K562 (cell line): Measurements from ENCODE around the gene RBM3. TPM values are rescaled to one million over a fixed set of nuclear protein-coding genes. Genes with fewer than 3 reads are reported as not detected.

Experiments used
- ATAC-seq: fragments of 200-7000 bp; cut with Tn5 transposase; 3 replicates; pipeline ENCODE4 v1.9.1; 2020; ENCODE audit warnings: moderate library complexity
- BruUV-seq: library from RNA; stranded (reverse); fragments of 400-500 nt; replicated peaks from 2 replicates; lab custom pipeline; 2021; lab: Mats Ljungman, UMichigan
- CTCF ChIA-PET: fragments of 300-600 bp; formaldehyde crosslinking; extraction: SDS; loops from one replicate; lab custom pipeline; 2021; ENCODE audit warnings: low intra/inter-chr PET ratio; lab: Yijun Ruan, JAX
- POLR2A ChIA-PET: fragments of 300-600, 350-650 bp; sonication (Branson Sonifier 250); formaldehyde crosslinking; extraction: SDS; loops from one replicate; lab custom pipeline; 2021; ENCODE audit warnings: antibody characterized with exemption, inconsistent platforms; lab: Yijun Ruan, JAX
- DNase-seq, 4 experiments: peaks; one replicate each; pipeline versions ENCODE4 v3.0.0 to v3.0.0-alpha.2; 2011 to 2018; ENCODE audit warnings: low spot score in 3 of 4, mixed read lengths in 3 of 4; ENCODE audit errors: extremely low read depth in 1 of 4
- FAIRE-seq: peaks from 2 replicates; lab custom pipeline; 2011; peaks lifted over from hg19 to GRCh38; lab: Jason Lieb, UNC
- H2AFZ ChIP-seq: 2 replicates; pipeline ENCODE4 v1.6.0; 2011; ENCODE audit warnings: low read depth, low read length, control low read depth, inconsistent platforms
- H3K27ac ChIP-seq: fragments of 200-600 bp; 3 replicates; pipeline ENCODE4 v1.8.0; 2011; ENCODE audit warnings: low read depth, mild to moderate bottlenecking, control low read depth, inconsistent platforms, low read length, moderate library complexity, mixed read lengths; ENCODE audit errors: extremely low read depth
- H3K27me3 ChIP-seq, 2 experiments: fragments of 300-600 bp in 1 of 2; 2 replicates in 1 of 2; 3 replicates in 1 of 2; pipeline versions ENCODE4 v1.6.0 to v1.8.0; 2011; ENCODE audit warnings: inconsistent platforms in 2 of 2, low read length in 2 of 2, mild to moderate bottlenecking in 1 of 2, mixed read lengths in 1 of 2, moderate library complexity in 1 of 2; ENCODE audit not compliant: control insufficient read depth in 2 of 2, insufficient read depth in 2 of 2
- H3K36me3 ChIP-seq: fragments of 300-600 bp; 3 replicates; pipeline ENCODE4 v1.8.0; 2011; ENCODE audit warnings: mild to moderate bottlenecking, low read length, inconsistent platforms; ENCODE audit not compliant: control insufficient read depth, insufficient read depth
- H3K4me1 ChIP-seq, 2 experiments: fragments of 200-600 bp in 1 of 2; replicated peaks in 1 of 2; 2 replicates in 1 of 2; 3 replicates in 1 of 2; pipeline versions ENCODE4 v1.5.1 to v1.8.0; 2011; ENCODE audit warnings: inconsistent platforms in 2 of 2, low read length in 2 of 2, mild to moderate bottlenecking in 1 of 2, mixed read lengths in 1 of 2, moderate library complexity in 1 of 2; ENCODE audit not compliant: control insufficient read depth in 2 of 2, insufficient read depth in 2 of 2
- H3K4me2 ChIP-seq: 2 replicates; pipeline ENCODE4 v1.6.1; 2011; ENCODE audit warnings: low read length, control low read depth, inconsistent platforms, mixed read lengths; ENCODE audit not compliant: insufficient read depth
- H3K4me3 ChIP-seq: fragments of 200-600 bp; sonication (generic), shearing (Covaris generic); 2 replicates; pipeline ENCODE4 v1.5.1; 2016; ENCODE audit warnings: control low read depth, inconsistent platforms
- H3K79me2 ChIP-seq: fragments of 200-600 bp; 3 replicates; pipeline ENCODE4 v1.8.0; 2011; ENCODE audit warnings: low read length, inconsistent platforms; ENCODE audit not compliant: control insufficient read depth, insufficient read depth
- H3K9ac ChIP-seq, 2 experiments: 2 replicates each; pipeline versions ENCODE4 v1.6.0 to v1.6.1; 2011; ENCODE audit warnings: low read depth in 2 of 2, low read length in 2 of 2, control low read depth in 1 of 2, inconsistent platforms in 1 of 2, mild to moderate bottlenecking in 1 of 2, mixed read lengths in 1 of 2; ENCODE audit not compliant: insufficient read depth in 1 of 2
- H3K9me1 ChIP-seq: one replicate; pipeline ENCODE4 v1.6.0; 2011; ENCODE audit warnings: inconsistent platforms, mild to moderate bottlenecking, low read length, moderate library complexity; ENCODE audit not compliant: control insufficient read depth, insufficient read depth
- H3K9me3 ChIP-seq: replicated peaks from 2 replicates; pipeline ENCODE4 v1.5.1; 2011; ENCODE audit warnings: low read depth, low read length, inconsistent platforms; ENCODE audit not compliant: control insufficient read depth, insufficient read depth
- H4K20me1 ChIP-seq: replicated peaks from 2 replicates; pipeline ENCODE4 v1.6.1; 2011; ENCODE audit warnings: low read length, inconsistent platforms, mixed read lengths; ENCODE audit not compliant: control insufficient read depth, insufficient read depth
- ADNP ChIP-seq: fragments of 200-800 bp; sonication (Bioruptor generic); IDR thresholded peaks from 2 replicates; pipeline ENCODE4 v1.6.1; 2016; ENCODE audit warnings: missing genetic modification characterization, missing compliant biosample characterization
- ATF7 ChIP-seq: fragments of 450-650 bp; IDR thresholded peaks from 2 replicates; pipeline ENCODE4 v1.7.1; 2014; ENCODE audit warnings: mild to moderate bottlenecking, moderate library complexity
- BCL6 ChIP-seq: fragments of 250-450 bp; sonication (Bioruptor Pico); IDR thresholded peaks from 2 replicates; pipeline ENCODE4 v1.4.0; 2020
- BCOR ChIP-seq: fragments of 450-650 bp; IDR thresholded peaks from 2 replicates; pipeline ENCODE4 v1.6.1; 2016
- DIDO1 ChIP-seq: fragments of 450-650 bp; IDR thresholded peaks from 2 replicates; pipeline ENCODE4 v1.6.1; 2016; ENCODE audit warnings: low read depth, missing biosample characterization, missing genetic modification characterization
- EP400 ChIP-seq: fragments of 450-650 bp; IDR thresholded peaks from 2 replicates; pipeline ENCODE4 v1.6.1; 2017; ENCODE audit warnings: antibody characterized with exemption, mild to moderate bottlenecking, moderate library complexity
- ETV5 ChIP-seq: sonication (generic); formaldehyde crosslinking; IDR thresholded peaks from 2 replicates; pipeline ENCODE4 v1.4.0; 2020; ENCODE audit warnings: low read depth, mild to moderate bottlenecking, missing genetic modification reagents
- GTF2E2 ChIP-seq: fragments of 200-800 bp; sonication (Bioruptor generic); IDR thresholded peaks from 2 replicates; pipeline ENCODE4 v1.6.1; 2016; ENCODE audit warnings: missing genetic modification characterization, missing compliant biosample characterization
- HDAC1 ChIP-seq, 2 experiments: fragments of 450-650 bp; IDR thresholded peaks; 2 replicates each; pipeline ENCODE4 v1.6.1; 2016 to 2017; ENCODE audit warnings: inconsistent platforms in 1 of 2, mild to moderate bottlenecking in 1 of 2, moderate library complexity in 1 of 2
- HES1 ChIP-seq: fragments of 450-650 bp; IDR thresholded peaks from 2 replicates; pipeline ENCODE4 v1.6.1; 2016; ENCODE audit warnings: low read depth, mild to moderate bottlenecking, moderate library complexity
- MTF1 ChIP-seq: fragments of 250-450 bp; sonication (Bioruptor Pico); IDR thresholded peaks from 2 replicates; pipeline ENCODE4 v1.9.0; 2021; ENCODE audit warnings: moderate library complexity, mild to moderate bottlenecking, inconsistent platforms, borderline replicate concordance
- NFE2L1 ChIP-seq: fragments of 450-650 bp; IDR thresholded peaks from 2 replicates; pipeline ENCODE4 v1.6.1; 2016; ENCODE audit warnings: missing genetic modification characterization, low read depth, mild to moderate bottlenecking, missing compliant biosample characterization, moderate library complexity, borderline replicate concordance
- RNF2 ChIP-seq: sonication (generic); IDR thresholded peaks from 2 replicates; pipeline ENCODE4 v1.6.1; 2016
- SPI1 ChIP-seq: IDR thresholded peaks from 2 replicates; pipeline ENCODE4 v1.6.1; 2011; ENCODE audit warnings: low read depth, low read length, control low read depth, borderline replicate concordance
- ZFPM2 ChIP-seq: fragments of 250-450 bp; sonication (Bioruptor Pico); IDR thresholded peaks from 2 replicates; pipeline ENCODE4 v1.5.1; 2022; ENCODE audit warnings: mild to moderate bottlenecking
- ZNF140 ChIP-seq: fragments of 250-450 bp; sonication (Bioruptor Pico); IDR thresholded peaks from 2 replicates; pipeline ENCODE4 v1.8.0; 2021; ENCODE audit warnings: moderate library complexity, mild to moderate bottlenecking, inconsistent platforms
- ZNF224 ChIP-seq: sonication (generic); formaldehyde crosslinking; IDR thresholded peaks from 2 replicates; pipeline ENCODE4 v1.8.0; 2022; ENCODE audit warnings: mild to moderate bottlenecking, missing genetic modification reagents
- ZSCAN29 ChIP-seq: fragments of 450-650 bp; IDR thresholded peaks from 2 replicates; pipeline ENCODE4 v1.6.1; 2017
- WGBS: fragments of 100-300 bp; shearing (Covaris generic); methylation state at CpG from one replicate; pipeline ENCODE4 v1.1.6; 2016; ENCODE audit warnings: low coverage, mixed read lengths; ENCODE audit not compliant: insufficient coverage; ENCODE audit errors: missing lambda C conversion rate; 5-methylcytosine and 5-hydroxymethylcytosine counted together
- in situ Hi-C: fragments of 300-500 bp; cut with MboI; formaldehyde crosslinking; loops from 4 replicates; pipeline ENCODE4 v1.15.0; 2018; ENCODE audit warnings: inconsistent platforms, mixed read lengths
- intact Hi-C: fragments of 100-400 bp; cut with micrococcal nuclease; formaldehyde crosslinking; loops from 2 replicates; pipeline ENCODE4 v1.14.2; 2022
- polyA plus RNA-seq, 8 experiments: library from polyadenylated mRNA; depleted of rRNA in 4 of 8; stranded (reverse) in 5 of 8; unstranded in 3 of 8; fragments of >200 nt; fragmentation: Nextera tagmentation in 2 of 8; fragmentation: Illumina TruSeq in 1 of 8; extraction: Ambion mirVana in 2 of 8; extraction: Trizol in 1 of 8; gene quantifications; 2 replicates each; pipeline versions ENCODE4 v1.2.1 to v1.2.3, GENCODE V29; 2011 to 2014; ENCODE audit warnings: inconsistent platforms in 1 of 8, missing spikeins in 1 of 8
- total RNA-seq, 7 experiments: library from RNA; depleted of rRNA in 6 of 7; stranded (reverse); fragments of >200 nt in 6 of 7; fragmentation: Illumina TruSeq in 2 of 7; extraction: Trizol in 2 of 7; gene quantifications; 2 replicates each; pipeline versions ENCODE4 v1.2.1 to v1.2.3, GENCODE V29; 2011 to 2021; ENCODE audit warnings: low replicate concordance in 1 of 7
- TF ChIP-seq, protein P1 (sequence below): fragments of 200-800 bp; sonication (Bioruptor generic); IDR thresholded peaks from 2 replicates; pipeline ENCODE4 v1.6.1; 2017; ENCODE audit warnings: missing genetic modification characterization, missing compliant biosample characterization

RBM3 gene
- total and polyA plus RNA-seq, 9 of the 15 experiments (the other 6 are each of a cell fraction or from before 2014, with no cell fraction given): 70.3 to 272 (median 209) TPM

GRCh38 chrX:48533165-48533564 lies 41.1 kb upstream of the RBM3 start:
- POLR2A ChIA-PET: no interaction called here
- no peak for ATAC-seq
- in situ Hi-C loops: no loop called here

More at GRCh38 chrX:48533165-48533564, 41.1 kb upstream of the RBM3 start:
- H3K4me2 ChIP-seq: no peak overlapping the region
- peaks cover 13% of the 10 kb centered on the region; the same call in 2 of the 3 replicates for H3K36me3 ChIP-seq
- H3K79me2 ChIP-seq: no peaks in the 10 kb centered on the region
- H3K4me1 ChIP-seq: peaks cover 2 to 17% of the 10 kb centered on the region in 2 experiments; a peak in 4 of 5 replicates
- no peaks in the 10 kb centered on the region for H3K9me1 ChIP-seq
- H3K27ac ChIP-seq: no peak overlapping the region
- 88% methylated on average over 2 of the region's 3 CpGs for WGBS
- DNase-seq (peak in 1 of 4 experiments; percentile 2), FAIRE-seq (no peak)
- CTCF ChIA-PET: no interaction called here
- no peak overlapping the region for H2AFZ ChIP-seq
- intact Hi-C loops: no loop called here
- no peaks in the 10 kb centered on the region for H3K27me3 ChIP-seq
- no peaks in the 10 kb centered on the region for H4K20me1 ChIP-seq
- TF ChIP-seq MTF1 (CRISPR knock-in tag) (no peak), ZFPM2 (CRISPR knock-in tag) (no peak), HES1 (no peak), HDAC1 (IDR thresholded peaks at IDR 0.05) (no peak), BCL6 (no peak), ETV5 (CRISPR knock-in tag) (no peak), DIDO1 (no peak), GTF2E2 (tag) (no peak), ZNF224 (no peak), BCOR (no peak), RNF2 (no peak), SPI1 (no peak), NFE2L1 (tag) (no peak), ZNF140 (CRISPR knock-in tag) (no peak), ZSCAN29 (no peak), EP400 (no peak), ATF7 (no peak), ADNP (tag) (no peak)
- TF ChIP-seq, protein P1, sequence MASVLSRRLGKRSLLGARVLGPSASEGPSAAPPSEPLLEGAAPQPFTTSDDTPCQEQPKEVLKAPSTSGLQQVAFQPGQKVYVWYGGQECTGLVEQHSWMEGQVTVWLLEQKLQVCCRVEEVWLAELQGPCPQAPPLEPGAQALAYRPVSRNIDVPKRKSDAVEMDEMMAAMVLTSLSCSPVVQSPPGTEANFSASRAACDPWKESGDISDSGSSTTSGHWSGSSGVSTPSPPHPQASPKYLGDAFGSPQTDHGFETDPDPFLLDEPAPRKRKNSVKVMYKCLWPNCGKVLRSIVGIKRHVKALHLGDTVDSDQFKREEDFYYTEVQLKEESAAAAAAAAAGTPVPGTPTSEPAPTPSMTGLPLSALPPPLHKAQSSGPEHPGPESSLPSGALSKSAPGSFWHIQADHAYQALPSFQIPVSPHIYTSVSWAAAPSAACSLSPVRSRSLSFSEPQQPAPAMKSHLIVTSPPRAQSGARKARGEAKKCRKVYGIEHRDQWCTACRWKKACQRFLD (CRISPR knock-in tag): no peak
- H3K9me3 ChIP-seq: no peaks in the 10 kb centered on the region
- no peak overlapping the region for H3K4me3 ChIP-seq
- BruUV-seq: no TSS peak
- no peak overlapping the region for H3K9ac ChIP-seq
